Activated naive CD8-positive, alpha-beta T cell (primary cell): ENCODE measurements around the gene ARHGEF38.
"Not testable (repeated sequence)": the region's sequence is repeated elsewhere in the genome, so short reads cannot be mapped to it uniquely, and the experiment has no call there.

Experiments used
- H3K27ac Mint-ChIP-seq: one replicate; pipeline ENCODE4 v1.8.0; 2021; ENCODE audit warnings: mixed read lengths
- H3K27me3 Mint-ChIP-seq: one replicate; pipeline ENCODE4 v1.8.0; 2021; ENCODE audit warnings: mixed read lengths
- H3K36me3 Mint-ChIP-seq: one replicate; pipeline ENCODE4 v1.8.0; 2021; ENCODE audit warnings: mixed read lengths
- H3K4me1 Mint-ChIP-seq: one replicate; pipeline ENCODE4 v1.8.0; 2021; ENCODE audit warnings: low read depth, mixed read lengths
- H3K4me3 Mint-ChIP-seq: one replicate; pipeline ENCODE4 v1.8.0; 2021; ENCODE audit warnings: mild to moderate bottlenecking, mixed read lengths
- H3K9me3 Mint-ChIP-seq: one replicate; pipeline ENCODE4 v1.8.0; 2021; ENCODE audit warnings: low read depth, mixed read lengths

The ARHGEF38 gene

DNA sequence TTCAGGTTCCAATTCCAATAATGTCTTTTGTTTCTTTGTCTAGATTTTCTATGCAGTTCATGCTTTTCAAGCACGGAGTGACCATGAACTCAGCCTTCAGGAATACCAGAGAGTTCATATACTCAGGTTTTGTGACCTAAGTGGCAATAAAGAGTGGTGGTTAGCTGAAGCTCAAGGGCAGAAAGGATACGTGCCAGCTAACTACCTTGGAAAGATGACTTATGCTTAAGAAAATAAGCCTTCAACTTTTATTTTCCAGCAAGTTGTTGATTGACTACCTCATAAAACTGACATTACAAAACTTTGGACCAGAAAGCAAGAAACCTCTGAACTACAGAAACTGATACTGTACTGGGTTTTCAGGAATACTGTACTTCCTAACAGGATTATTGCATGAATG is 125.3 kb downstream of the ARHGEF38 start:
- H3K27ac Mint-ChIP-seq: no peak overlapping the region
- H3K4me1 Mint-ChIP-seq: no peaks in the 10 kb centered on the region
- no peaks in the 10 kb centered on the region for H3K9me3 Mint-ChIP-seq
- H3K36me3 Mint-ChIP-seq: peaks cover 3% of the 10 kb centered on the region
- H3K4me3 Mint-ChIP-seq: no peak overlapping the region
- H3K27me3 Mint-ChIP-seq: no peaks in the 10 kb centered on the region

DNA sequence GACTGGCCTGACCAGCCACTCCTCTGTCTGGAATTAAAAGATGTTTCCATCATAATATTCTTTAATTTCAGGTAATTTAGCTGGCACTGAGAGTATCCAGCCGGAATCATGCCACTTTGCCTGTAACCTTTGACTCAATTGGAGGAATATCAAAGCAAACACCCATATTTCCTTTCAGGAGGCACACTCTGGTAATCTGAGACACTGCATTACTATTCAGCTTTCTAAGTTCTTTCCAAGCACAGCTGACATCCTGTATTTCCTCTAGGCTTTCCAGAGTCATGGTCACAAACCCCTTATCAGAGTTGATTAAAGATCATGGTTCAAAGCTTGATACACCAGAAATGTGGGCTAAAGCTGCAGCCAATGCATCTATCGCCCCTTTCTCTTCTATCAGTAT is 126.8 kb downstream of the ARHGEF38 start:
- Mint-ChIP-seq H3K4me1 (no peaks in the 10 kb centered on the region), H3K27ac (no peak overlapping the region), H3K36me3 (peaks cover 9% of the 10 kb centered on the region), H3K4me3 (no peak overlapping the region), H3K27me3 (no peaks in the 10 kb centered on the region), H3K9me3 (no peaks in the 10 kb centered on the region)

DNA sequence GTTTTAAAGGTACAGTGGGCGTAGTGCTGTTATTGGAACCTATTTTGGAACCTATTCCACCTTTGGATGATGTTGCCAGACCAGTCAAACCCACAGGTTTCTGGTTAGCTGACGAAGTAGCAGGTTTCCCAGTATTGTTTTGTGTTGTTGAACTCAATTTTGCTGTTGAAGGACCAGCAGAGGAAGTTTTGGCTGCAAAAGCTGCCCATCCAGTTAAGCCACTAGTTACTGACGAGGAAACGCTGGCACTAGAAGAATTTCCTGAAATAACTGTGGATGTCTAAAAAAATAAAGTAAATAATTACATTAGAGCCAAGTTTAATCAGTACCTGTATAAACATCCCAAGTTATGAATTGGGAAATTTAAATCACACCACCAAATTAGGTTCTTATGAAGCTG is 130.6 kb downstream of the ARHGEF38 start:
- no peaks in the 10 kb centered on the region for H3K27me3 Mint-ChIP-seq
- no peaks in the 10 kb centered on the region for H3K9me3 Mint-ChIP-seq
- H3K36me3 Mint-ChIP-seq: peaks cover 9% of the 10 kb centered on the region
- H3K27ac Mint-ChIP-seq: no peak overlapping the region
- no peaks in the 10 kb centered on the region for H3K4me1 Mint-ChIP-seq
- H3K4me3 Mint-ChIP-seq: no peak overlapping the region

DNA sequence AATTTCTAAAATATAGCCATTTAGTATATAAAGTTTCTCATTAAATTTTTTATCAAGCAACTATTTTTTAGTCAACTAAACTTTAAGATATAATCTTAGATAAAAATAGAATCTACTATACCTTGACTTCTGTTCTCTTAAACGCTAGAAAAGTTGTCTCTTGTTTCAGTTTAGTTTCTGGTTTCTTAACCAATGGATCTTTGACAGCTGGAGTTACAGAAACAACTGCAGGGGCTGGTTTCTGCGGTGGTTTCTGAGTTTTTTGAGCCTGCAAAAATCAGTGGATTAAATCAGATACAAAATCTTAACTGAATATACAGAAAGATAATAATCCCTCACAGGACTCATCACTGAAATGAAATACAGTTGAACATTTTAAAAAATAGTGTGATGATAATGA is 134.2 kb downstream of the ARHGEF38 start:
- Mint-ChIP-seq H3K9me3 (no peaks in the 10 kb centered on the region), H3K4me3 (no peak overlapping the region), H3K27ac (no peak overlapping the region), H3K4me1 (no peaks in the 10 kb centered on the region), H3K27me3 (no peaks in the 10 kb centered on the region), H3K36me3 (peaks cover 9% of the 10 kb centered on the region)

DNA sequence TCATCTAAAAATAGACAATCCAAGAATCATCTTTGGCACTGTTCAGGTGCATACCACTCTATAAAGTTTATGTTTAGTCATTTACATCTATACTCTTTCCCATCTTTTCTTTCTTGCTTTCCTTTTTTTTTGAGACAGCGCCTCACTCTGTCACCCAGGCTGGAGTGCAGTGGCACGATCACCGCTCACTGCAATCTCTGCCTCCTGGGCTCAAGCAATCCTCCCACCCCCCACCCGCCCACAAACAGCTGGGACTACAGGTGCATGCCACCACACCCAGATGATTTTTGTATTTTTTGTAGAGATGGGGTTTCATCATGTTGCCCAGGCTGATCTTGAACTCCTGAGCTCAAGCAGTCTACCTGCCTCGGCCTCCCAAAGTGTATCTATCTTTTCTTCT is 142.4 kb downstream of the ARHGEF38 start:
- not testable (repeated sequence) for H3K27ac Mint-ChIP-seq, H3K4me3 Mint-ChIP-seq, H3K36me3 Mint-ChIP-seq

DNA sequence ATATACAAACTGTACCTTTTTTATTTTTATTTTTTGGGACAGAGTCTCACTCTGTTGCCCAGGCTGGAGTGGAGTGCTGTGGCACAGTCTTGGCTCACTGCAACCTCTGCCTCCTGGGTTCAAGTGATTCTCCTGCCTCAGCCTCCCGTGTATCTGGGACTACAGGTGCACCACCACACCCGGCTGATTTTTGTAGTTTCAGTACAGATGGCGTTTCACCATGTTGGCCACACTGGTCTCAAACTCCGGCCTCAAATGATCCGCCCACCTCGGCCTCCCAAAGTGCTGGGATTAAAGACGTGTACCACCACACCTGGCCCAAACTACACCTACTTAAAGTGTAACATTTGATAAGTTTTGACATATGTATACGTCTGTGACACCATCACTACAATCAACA is 143.4 kb downstream of the ARHGEF38 start:
- not testable (repeated sequence) for H3K27me3 Mint-ChIP-seq

More for the DNA sequence above, 142.4 kb downstream of the ARHGEF38 start:
- H3K4me1 Mint-ChIP-seq, H3K9me3 Mint-ChIP-seq, H3K27me3 Mint-ChIP-seq: not testable (repeated sequence)

DNA sequence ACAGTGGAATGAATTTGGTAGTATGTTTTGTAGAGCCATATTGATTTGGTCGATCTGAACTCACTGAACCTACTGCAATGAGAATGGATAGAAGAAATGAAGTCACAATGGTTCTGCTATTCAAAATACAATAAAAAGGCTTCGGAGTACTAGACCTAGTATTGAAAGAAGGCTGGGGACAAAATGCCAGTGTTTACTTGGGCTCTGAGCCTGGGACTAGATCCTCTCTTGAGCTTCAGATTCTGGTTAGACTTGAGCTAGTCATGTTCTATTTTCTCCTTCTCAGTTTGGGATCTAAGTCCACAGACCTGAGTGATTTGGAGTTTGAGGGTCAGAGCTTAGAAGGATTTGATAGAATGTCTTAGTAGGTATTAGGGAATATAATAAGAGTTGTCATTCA is 146.2 kb downstream of the ARHGEF38 start:
- Mint-ChIP-seq H3K4me3 (no peak overlapping the region), H3K36me3 (peaks cover 8% of the 10 kb centered on the region), H3K27ac (no peak overlapping the region), H3K27me3 (no peaks in the 10 kb centered on the region), H3K9me3 (no peaks in the 10 kb centered on the region), H3K4me1 (peaks cover 11% of the 10 kb centered on the region)

More for the DNA sequence above, 143.4 kb downstream of the ARHGEF38 start:
- not testable (repeated sequence) for H3K4me1 Mint-ChIP-seq, H3K9me3 Mint-ChIP-seq, H3K36me3 Mint-ChIP-seq, H3K27ac Mint-ChIP-seq, H3K4me3 Mint-ChIP-seq

DNA sequence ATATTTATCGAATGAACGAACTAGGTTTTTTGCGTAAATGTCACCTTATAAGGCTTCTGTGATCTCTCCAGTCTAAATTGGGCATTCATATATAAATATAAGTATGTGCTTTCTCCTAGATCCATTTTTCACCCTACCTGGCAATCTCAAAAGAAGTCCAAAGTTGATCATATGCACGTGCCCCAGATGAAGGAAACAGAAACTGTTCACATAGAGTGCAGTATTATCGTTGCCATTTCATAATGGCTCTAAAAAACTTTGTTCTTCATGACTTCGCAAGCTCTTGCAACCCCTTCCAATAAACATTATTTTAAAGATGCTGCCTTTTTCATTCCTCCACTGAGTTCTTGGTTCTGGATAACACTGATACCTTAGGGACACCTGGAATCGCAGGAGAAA is 155.4 kb downstream of the ARHGEF38 start:
- Mint-ChIP-seq H3K9me3 (no peaks in the 10 kb centered on the region), H3K27ac (peak overlapping the region; percentile 96), H3K36me3 (peaks cover 8% of the 10 kb centered on the region), H3K4me1 (peaks cover 34% of the 10 kb centered on the region), H3K4me3 (peak overlapping the region; percentile 100), H3K27me3 (no peaks in the 10 kb centered on the region)

DNA sequence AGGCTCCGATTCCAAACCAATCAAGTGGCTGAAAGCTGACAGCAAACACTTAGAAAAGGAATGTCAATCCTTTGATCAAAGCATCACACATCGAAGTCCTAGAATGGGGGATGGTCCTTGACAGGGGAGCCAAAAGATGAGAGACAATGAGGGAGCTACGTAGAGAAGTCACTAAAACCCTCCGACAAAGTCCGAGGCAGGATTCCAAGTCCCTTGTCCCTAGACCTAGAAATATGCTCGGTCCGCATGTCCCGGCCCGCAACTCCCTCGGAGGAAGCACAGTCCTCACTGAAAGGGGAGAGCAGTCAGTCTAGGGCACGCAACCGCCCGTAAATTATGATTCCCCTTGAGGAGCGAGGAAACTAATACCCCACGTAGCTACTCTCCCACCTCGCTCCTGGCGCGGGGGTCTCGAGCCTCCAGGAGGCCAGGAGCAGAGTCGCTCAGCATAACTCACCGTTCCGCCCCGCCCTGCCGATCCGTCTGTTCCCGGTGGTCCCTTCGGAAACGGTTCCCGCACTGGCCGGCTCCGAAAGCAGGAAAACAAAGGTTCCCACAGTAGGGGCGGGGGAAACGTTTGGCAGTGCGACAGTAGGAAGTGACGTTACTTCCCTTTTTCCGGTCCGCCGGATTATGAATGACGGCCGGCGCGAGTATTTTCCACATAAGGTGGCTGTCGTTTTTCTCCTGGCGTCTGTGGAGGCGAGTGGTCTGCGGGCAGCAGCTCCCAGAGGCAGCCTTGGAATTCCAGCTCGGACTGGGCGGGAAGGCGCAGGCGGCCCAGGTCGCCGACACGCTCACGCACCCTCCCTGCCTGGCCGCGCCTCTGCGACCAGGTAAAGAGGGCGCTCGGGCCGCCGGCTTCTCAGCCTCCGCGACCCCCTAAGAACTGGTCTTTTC is 156.0 kb downstream of the ARHGEF38 start, which contains the start of the genes GSTCD and INTS12:
Gene GSTCD (plus strand): TSS at position 604 of the 900 bp plus-strand sequence. CDS start 8,830 bp downstream, outside the sequence.
Gene INTS12 (minus strand): TSS at position 509 of the 900 bp plus-strand sequence. CDS start 8,684 bp downstream, outside the sequence.
- no peaks in the 10 kb centered on the region for H3K9me3 Mint-ChIP-seq
- peaks cover 8% of the 10 kb centered on the region for H3K36me3 Mint-ChIP-seq
- peak within 1 kb of the TSS; percentile 96 for H3K27ac Mint-ChIP-seq
- no peaks in the 10 kb centered on the region for H3K27me3 Mint-ChIP-seq
- H3K4me1 Mint-ChIP-seq: peaks cover 34% of the 10 kb centered on the region
- H3K4me3 Mint-ChIP-seq: peak within 1 kb of the TSS; percentile 100

DNA sequence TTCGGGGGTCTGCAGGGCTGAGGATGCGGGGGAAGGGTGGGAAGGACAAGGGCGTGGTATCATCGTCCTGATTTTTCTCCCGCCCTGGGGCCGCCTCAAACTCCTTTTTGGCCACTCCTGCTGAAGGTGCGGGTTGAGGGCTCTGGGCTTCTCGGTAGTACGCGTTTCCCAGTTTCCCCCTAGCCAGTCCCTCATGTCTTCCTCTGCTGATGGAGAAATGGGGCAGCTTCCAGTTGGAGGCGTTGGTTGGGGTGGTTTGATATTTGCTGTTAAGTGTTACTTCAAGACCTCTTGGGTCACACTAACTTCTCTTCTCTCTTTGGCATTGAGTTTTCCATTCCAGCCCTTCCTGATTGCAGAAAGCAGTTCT is 156.6 kb downstream of the ARHGEF38 start:
- Mint-ChIP-seq H3K27ac (peak overlapping the region; percentile 89), H3K27me3 (no peaks in the 10 kb centered on the region), H3K4me3 (peak overlapping the region; percentile 100), H3K36me3 (peaks cover 8% of the 10 kb centered on the region), H3K4me1 (peaks cover 34% of the 10 kb centered on the region), H3K9me3 (no peaks in the 10 kb centered on the region)

DNA sequence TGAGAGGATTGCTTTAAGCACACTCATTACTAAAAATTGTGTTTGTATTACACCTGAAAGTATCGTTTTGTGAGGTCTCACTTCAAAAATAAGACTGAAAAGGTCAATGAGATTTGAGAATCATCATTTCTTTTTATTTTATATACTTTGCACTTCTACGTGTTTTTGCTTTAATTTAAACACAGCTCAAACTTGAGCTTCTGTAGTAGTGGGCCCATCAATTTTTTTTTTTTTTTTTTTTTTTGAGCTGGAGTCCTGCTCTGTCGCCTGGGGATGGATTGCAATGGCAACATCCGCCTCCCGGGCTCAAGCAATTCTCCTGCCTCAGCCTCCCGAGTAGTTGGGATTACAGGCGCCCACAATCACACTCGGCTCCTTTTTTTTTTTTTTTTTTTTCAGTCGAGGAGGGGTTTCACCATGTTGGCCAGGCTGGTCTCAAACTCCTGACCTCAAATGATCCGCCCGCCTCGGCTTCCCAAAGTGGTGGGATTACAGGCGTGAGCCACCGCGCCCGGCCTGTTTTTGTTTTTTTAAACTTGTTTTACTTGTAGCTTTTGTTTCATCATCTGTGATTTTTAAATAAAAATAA is 157.7 kb downstream of the ARHGEF38 start:
- H3K27ac Mint-ChIP-seq: no peak overlapping the region
- H3K4me3 Mint-ChIP-seq: peak overlapping the region; percentile 100

DNA sequence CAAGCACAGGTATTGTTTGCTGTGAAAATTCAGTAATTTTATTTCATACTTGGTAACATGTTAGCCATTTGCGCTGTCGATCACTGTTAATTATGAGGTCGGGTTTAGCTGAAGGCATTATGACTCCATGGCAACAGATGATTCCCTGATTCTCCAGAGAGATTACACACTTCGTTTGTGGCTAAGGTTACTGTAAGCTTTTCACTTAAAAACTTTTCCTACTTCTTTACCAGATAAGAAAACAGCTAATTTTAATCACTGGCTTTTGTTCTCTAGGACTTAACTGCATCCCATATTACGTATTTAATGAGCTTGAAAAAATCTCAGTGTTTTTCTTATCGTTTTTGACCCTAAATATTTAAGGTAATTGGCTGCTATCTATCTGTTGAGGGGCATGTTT is 158.3 kb downstream of the ARHGEF38 start:
- Mint-ChIP-seq H3K27me3 (no peaks in the 10 kb centered on the region), H3K9me3 (no peaks in the 10 kb centered on the region), H3K4me1 (peaks cover 32% of the 10 kb centered on the region), H3K36me3 (peaks cover 6% of the 10 kb centered on the region), H3K4me3 (no peak overlapping the region), H3K27ac (no peak overlapping the region)

More for the DNA sequence above, 157.7 kb downstream of the ARHGEF38 start:
- Mint-ChIP-seq H3K36me3 (peaks cover 8% of the 10 kb centered on the region), H3K4me1 (peaks cover 34% of the 10 kb centered on the region), H3K9me3 (no peaks in the 10 kb centered on the region), H3K27me3 (no peaks in the 10 kb centered on the region)

DNA sequence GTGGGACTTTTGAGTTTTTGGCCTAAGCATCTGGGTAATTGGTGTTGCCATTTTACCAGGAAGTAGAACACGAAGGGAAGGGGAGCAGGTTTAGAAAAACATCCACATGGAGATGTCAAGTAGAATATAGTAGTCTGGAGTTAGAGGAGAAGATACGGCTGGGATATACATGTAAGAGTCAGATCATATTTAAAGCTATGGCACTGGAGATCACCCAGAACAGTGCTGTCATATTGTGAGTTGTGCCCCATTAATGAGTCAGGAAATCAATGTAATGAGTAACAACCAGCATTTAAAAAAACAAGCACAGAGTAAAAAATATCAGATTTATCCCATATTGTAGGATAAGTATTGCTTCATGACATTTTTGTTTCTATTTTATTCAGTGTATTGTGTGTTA is 160.3 kb downstream of the ARHGEF38 start:
- Mint-ChIP-seq H3K27ac (no peak overlapping the region), H3K36me3 (no peaks in the 10 kb centered on the region), H3K4me1 (peaks cover 17% of the 10 kb centered on the region), H3K27me3 (no peaks in the 10 kb centered on the region), H3K4me3 (no peak overlapping the region), H3K9me3 (no peaks in the 10 kb centered on the region)

DNA sequence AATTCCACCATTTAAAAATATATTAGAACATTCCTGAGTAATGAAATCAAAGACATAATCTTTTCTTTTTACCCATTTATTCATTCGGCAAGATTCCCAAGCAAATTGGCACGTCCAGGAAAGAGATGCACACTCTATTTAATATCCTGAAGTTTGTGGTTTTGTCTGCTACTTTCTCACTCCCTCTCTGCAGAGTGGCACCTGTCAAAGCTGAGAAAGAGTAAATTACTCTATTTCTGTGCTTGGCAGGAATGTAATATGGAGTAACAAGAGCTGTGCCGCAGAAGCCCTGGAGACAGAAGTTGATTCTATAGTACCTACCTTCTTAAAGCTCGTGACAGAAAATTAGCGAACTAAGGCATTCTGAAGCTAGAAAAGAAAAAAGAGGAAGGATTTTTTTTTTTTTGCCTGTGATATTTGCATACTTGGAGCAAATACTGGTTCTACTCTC is 161.7 kb downstream of the ARHGEF38 start:
- Mint-ChIP-seq H3K27ac (no peak overlapping the region), H3K4me1 (peaks cover 12% of the 10 kb centered on the region)

DNA sequence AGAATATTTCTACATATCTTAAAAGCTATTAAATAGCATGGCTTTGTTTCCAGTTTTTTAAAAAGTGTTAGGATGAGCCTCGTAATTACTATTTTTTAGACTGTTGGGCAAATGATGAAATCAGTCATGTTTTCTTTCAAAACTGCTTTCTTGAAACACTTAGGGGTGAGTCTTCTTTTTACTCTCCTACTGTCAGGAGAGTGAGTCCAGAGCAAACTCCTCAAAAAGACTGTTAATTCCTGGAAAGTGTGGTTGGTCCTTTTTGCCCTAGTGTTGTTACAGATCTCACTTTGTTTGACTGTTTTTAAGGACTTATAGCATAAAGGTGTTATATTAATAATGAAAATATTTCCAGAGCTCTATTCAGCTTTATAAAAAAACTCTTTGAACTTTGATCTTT is 162.5 kb downstream of the ARHGEF38 start:
- H3K27me3 Mint-ChIP-seq: no peaks in the 10 kb centered on the region
- H3K9me3 Mint-ChIP-seq: no peaks in the 10 kb centered on the region
- H3K27ac Mint-ChIP-seq: no peak overlapping the region
- no peaks in the 10 kb centered on the region for H3K36me3 Mint-ChIP-seq
- peaks cover 4% of the 10 kb centered on the region for H3K4me1 Mint-ChIP-seq
- H3K4me3 Mint-ChIP-seq: no peak overlapping the region

More for the DNA sequence above, 161.7 kb downstream of the ARHGEF38 start:
- H3K4me3 Mint-ChIP-seq: no peak overlapping the region
- no peaks in the 10 kb centered on the region for H3K27me3 Mint-ChIP-seq
- H3K9me3 Mint-ChIP-seq: no peaks in the 10 kb centered on the region
- H3K36me3 Mint-ChIP-seq: no peaks in the 10 kb centered on the region
